IPS-11a (cell line): ENCODE measurements around the gene MPZL3.
"Not testable (repeated sequence)": the region's sequence is repeated elsewhere in the genome, so short reads cannot be mapped to it uniquely, and the experiment has no call there.

Experiments
- H3K4me3 ChIP-seq: one replicate; pipeline ENCODE4 v1.5.1; 2013; ENCODE audit warnings: low read depth, low read length, control low read depth

Gene MPZL3

DNA sequence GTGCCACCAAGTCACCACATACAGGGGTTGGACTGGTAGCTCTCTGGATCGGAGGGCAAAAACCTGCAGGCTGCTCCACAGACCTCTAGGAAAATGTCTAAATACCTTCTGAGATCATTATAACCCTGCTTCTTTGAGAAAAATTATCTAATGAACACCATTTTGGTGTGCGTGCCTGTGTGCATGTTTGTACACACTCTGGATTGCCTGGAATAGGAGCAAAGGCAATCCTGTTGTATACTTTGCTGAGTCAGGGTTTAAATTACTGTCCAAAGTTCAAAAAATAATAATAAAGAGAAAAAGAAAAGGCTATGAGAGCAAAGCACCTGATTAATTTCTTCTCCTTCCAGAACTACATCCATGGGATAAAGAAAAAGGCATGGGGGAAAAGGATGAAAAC, 38.4 kb downstream of the MPZL3 start:
- no peak overlapping the region for H3K4me3 ChIP-seq

DNA sequence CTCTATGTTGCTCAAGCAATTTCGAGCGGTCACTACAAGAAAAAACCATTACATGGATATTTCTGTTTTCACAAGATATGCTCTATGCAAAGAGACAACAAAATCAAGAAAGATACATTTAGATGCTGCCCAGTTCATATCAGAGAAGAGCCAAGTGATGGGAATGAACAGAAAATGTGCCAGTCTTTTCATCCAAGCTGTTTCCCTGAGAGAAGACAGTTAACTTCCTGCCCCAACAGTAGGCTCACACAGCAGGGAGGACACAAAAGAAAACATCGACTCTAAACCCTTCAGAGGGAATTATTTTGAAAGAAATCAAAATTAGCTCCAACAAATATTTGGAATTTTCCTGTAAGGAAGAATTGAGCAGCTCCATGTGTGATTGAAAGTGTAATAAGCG, 39.0 kb downstream of the MPZL3 start:
- H3K4me3 ChIP-seq, result no peak overlapping the region

DNA sequence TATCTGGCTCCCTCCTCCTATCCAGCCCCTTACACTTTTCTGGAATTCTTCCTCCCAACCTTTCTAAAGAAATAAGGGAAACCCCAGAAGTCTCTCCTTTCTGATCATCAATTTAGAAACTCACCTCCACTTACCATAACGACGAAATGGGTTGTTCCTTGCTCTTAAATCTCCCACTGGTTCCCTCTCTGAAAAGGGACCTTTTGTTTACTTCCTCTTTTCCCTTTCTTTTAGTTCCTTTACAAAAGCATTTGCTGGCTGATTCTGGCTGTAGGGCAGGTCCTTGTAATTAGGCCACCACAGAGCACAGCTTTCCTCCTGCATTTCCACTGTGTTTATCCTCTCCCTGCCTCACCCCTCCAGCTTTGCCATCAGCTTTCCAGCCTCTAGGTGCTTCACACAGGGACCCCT, 39.4 kb downstream of the MPZL3 start:
- no peak overlapping the region for H3K4me3 ChIP-seq

DNA sequence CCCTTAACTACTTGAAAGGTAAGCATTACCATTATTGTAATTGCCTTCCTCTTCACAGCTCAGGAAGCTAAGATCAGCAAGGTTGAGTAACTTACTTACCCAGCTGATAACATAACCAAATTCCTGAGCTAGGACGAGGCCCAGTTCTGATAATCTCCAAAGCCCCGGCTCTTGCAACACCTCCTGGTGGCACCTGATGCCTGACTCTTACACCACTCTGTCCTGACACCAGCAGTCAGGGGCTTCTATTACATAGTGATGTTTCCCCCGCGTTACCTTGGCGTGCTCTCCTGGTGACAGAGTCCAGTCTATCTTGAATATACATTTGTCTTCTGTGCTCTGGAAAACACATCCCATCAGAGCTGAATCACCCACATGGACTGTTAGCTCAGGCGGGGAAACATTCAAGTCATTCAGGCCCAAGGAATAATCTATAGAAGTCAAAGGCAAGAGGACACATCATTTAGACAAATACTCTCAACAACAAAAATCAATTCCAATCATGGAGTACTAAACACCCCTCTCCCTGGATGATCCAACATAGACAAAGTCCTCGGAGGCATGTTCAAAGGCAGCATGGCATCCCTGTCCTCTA, 39.9 kb downstream of the MPZL3 start:
- no peak overlapping the region for H3K4me3 ChIP-seq

DNA sequence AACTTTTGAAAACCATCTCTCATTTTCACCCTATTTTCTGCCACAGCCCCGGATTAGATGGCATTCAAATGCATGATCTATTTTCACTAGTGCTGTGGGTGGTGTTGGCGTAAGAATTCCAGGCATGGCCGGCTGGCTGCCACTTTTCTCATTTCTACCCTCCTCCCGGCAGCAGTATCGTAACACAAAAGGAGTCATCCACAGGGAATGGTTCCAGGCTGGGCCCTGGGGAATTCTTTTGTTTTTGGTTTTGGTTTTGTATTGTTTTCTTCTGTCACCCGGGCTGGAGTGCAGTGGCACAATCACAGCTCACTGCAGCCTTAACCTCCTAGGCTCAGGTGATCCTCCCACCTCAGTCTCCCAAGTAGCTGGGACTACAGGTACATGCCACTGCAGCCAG, 41.2 kb downstream of the MPZL3 start:
- H3K4me3 ChIP-seq, result no peak overlapping the region

DNA sequence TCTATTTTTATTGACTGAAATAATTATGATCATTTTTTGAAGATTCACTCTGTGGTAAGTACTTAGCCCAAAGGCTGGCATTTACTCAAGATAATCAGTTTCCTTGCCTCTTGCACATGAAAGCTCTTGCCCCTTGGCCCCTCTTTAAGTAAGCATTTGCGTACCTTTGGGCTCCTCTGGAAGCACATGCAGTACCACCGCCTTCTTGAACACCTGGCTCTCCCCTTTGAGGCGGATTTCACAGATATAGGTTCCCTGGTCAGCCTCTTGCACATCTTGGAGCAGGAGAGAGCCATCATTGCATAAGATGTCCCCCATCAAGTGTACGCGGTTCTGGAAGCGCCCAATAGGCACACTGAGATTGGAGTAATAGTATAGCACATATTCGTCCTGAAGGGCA, 41.8 kb downstream of the MPZL3 start:
- no peak overlapping the region for H3K4me3 ChIP-seq

DNA sequence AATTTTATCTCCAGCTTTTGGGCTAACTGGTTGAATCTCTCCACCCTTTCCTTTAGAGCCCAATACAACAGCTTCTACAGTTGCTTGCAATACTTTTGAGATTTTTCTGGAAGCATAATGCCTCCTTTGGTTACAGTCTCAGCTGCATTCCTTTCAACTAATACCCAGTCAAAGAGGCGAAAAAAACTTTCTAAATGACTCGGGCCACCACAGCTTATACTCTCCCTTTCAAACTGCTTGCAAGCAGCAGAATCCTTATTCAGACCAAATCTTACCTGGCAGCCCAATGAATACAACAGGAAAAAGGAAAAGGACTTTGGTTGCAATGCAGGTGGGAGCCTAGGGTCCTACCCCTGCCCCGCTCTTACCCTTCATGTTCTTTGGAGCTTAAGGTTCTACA, 43.1 kb downstream of the MPZL3 start:
- no peak overlapping the region for H3K4me3 ChIP-seq

DNA sequence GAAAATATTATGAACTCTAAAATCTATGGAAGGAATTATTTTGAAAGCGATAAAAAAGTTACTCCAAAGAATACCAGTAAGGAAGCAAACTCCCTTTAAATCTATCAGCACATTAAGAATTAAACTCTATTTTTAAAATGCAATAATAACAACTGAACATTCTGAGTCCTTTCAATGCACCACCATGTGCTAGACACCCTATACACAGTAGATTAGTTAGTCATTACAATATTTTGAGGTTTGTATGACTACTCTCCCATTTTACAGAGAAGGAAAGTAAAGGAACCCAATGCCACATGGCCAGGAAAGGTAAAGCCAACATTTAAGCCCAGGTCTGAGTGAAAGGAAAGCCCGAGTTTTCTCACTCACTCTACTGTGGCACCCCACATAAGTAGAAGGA, 45.1 kb downstream of the MPZL3 start:
- no peak overlapping the region for H3K4me3 ChIP-seq

DNA sequence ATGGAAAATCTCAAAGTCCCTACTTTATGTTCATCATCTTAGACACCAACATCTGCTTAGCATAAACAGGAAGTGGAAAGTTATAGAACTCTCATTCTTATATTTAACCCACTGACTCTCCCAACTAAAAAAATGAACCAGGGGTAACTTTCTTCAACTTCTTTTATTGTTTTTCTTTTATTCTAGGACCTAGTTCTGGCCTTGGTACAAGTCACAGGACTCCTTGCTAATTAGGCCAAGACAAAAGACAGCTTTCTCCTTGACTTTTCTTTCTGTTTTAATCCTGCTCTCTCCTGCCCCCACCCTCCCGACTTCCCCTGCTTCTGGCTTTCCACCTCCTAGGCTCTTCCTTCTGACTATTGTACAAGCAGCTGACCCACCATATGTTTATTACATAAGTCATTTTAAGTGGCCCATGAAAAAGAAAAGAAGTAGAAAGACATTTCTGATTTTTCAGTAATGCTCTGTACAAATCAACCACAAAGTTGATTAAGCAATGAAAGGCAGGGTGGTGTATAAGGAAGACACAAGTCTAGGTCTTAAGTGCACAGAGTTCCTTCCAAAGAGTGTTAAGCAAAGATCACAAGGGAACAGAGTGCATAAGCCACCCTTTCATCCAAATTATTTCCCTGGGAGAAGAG, 45.7 kb downstream of the MPZL3 start:
- no peak overlapping the region for H3K4me3 ChIP-seq

DNA sequence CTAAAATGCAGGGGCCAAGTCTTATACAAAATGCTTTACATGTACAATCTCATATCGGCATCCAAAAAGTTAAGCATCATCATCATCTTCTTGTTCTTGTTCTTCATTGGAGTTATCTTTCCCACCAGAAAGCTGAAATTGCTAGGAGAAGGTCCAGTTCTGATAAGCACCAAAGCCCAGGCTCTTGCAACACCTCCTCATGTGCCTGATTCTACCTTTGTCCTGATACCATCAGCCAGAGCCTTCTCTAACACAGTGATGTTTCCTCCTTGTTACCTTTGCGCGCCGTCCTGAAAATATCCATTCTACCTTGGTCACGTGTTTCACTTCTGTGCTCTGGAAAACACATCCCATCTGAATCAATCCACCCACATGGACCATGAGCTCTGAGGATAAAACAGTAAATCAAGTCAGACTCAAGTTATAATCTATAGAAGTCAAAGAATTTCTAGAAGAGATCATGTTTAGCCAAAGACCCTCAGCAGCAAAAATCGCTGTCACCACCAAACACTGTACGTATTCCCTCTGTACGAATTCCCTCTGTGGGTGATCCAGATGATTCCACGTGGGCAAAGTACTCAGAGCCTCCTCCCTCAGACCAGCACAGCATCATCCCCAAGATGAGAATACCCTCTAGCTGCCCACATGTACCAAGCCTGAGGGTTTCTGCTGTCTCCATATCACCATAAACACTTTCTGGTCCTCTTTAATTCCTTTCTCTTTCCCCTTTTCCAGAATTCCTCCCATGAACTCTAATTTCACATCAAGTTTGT, 46.4 kb downstream of the MPZL3 start:
- no peak overlapping the region for H3K4me3 ChIP-seq

DNA sequence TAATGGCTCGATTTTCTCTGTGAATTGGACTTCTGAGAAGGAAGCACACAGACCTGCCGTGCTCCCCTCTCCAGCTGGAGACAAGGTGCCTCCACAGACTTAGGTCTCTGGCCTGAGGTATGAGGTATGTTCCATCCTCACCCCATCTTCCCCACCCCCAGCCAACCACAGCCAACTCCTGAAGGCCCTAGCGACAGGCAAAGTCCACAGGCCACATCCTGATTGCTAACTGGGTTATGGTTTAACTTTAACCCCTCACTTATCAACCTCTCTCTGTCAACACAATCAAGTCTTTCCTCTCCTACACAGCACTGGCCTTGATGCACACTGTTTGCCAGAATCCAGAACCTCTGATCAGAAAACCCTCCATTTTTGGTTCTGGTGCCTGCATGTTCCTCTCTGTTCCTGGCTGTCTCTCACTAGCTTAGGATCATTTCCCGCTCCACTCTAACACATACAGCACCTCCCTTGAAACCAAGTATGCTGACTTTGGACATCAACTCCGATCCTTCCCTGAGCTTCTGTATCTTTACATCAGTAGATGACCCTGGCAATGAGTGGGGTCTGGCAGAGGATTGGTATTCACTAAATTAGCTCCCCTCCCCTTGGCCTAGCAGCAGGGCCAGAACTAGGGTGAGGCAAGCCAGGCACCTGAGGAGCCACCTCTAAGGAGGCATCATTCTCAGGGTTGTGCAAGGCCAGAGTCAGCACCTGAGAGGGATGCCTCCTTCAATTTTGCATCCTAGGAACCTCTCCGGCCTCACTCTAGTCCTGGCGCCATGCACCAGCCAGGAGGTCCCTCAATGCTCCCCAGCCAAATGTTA, 49.4 kb downstream of the MPZL3 start:
- H3K4me3 ChIP-seq, result no peak overlapping the region

DNA sequence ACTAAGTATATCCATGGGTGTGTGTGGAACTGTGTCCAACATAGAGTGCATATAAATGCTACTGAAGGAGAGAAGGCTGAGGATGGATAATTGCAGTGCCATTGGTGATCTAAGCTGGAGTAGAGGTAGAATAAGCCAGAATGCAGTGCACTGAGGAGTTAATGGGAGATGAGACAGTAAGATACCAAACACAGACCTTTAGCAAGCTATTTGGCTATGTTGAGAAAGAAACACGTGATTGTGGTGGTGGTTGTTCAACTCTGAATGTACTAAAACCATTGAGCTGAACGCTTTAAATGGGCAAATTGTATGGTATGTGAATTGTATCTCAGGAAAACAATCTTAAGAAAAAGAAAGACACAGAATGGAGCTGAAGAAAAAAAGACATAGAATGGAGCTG, 50.2 kb downstream of the MPZL3 start:
- no peak overlapping the region for H3K4me3 ChIP-seq

DNA sequence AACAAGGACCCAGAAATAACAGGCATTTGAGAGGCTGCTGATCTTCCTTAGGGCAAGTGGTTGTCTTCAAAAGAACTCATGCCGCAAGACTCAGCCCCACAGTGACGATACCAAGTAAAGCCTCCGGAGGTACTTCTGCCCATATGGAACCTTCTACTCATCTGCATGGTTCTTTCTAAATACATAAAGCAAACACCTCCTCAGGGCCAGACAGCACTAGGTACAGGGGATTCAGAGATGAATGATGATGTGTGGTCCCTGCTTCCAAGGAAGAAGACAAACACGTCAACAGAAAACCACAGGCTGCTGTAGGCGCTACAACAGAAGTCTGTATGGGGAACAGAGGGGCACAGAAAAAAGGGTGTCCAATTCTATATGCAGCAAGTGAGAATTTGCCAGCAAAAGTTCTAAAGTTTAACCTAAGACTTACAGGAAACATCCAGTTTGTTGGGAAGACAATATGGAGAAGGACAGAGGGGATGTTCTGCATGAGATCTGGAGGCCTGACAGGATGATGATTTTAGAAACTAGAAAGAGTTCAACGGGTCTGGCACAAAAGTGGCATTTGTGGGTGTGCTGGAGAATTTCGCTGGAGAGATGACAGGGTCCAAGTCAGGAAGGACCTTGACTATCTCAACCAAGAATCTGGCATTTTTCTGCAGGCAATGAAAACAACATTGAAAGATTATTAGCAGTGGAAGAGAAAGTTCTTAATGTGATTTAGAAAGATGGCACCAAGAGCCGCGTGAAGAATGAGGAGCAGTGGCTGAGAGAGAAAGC, 51.1 kb downstream of the MPZL3 start:
- H3K4me3 ChIP-seq, result no peak overlapping the region

DNA sequence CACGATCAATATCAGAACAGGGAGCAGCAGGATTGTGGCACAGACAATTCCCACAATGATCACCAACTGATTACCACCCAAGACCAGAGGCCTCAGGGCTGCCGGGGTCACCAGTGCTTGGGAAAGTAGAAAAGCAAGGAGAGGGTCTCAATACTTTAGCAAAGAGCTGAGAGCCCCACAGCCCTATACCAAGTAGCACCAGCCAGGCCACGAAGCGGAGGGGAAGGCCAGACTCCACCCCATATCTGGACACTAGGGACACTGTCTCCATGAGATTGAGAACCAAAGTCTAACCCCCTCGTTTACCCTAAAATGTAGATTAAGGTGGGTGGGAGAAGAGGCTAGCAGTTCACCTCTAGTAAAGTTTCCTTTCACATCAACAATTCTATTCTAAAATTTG, 51.7 kb downstream of the MPZL3 start:
- no peak overlapping the region for H3K4me3 ChIP-seq

DNA sequence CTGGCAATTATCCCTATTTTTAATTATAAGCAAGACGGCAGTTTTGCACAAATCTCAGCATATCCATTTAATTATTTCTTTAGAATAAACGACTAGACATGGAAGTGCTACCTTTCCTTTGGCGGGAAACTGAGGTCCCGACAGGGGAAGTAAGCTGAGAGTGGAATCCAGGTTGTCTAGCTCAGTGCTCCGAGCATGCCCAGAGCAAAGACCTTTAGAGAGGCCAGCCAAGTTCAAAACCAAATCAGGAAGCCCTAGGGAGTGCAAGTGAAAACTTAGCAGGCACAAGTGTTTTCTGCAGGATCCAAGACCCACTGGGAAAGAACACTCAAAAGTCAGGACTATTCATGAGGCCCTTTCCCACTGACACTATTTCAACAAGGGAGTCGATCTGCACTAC, 53.0 kb downstream of the MPZL3 start:
- H3K4me3 ChIP-seq, result no peak overlapping the region

DNA sequence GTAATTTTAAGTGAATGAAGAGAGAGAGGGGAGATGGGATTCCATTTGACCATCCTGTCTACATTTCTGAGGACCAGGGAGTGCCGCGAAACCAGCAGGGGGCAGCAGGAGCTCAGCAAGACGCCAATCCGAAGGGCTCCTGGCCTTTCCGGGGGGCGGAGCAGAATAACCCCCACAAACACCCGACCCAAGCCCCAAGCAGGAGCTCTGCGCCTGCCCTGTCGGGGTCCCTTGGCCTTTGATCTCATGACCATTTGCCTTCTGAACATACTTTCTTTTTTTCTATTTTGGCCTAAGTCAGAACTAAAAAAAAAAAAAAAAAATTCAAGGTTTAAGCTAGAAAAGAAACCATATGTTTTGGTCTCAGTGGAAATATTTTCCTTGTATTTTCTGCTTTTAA, 53.8 kb downstream of the MPZL3 start:
- no peak overlapping the region for H3K4me3 ChIP-seq

DNA sequence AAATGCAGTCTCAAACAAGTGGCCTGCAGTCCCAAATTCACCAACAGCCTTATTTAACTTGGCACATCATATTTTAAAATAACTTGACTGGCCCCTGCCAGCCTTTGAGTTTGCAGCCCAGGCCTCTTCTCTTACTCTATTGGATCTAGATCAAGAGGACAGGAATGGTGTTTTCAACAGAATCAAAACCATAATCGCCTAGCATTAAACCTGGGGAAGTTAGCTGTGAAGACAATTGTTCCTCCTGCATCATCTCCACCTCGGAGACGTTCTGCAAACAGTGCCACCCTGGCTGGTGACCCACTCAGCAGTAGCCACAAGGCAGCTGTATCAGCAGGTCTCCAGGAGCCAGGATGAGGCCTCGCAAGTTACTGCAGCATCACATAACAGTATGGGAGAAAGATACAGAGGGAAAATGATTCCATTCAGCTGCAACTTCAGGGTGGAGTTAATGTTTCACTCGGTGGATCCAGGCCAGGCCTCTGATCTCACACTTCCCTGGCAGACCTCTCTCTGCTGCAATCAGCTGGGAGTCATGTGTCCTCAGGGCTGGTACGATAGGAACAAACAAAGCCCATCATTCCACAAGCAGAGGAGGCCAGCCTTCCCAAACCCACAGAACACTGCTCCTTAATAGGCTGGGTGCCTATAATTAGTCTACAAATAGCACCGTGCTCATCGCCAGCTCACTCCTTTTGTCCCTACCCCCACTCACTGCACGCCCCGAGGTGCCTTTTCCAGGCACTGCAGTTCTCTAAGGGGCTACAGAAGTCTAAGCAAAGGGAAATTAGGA, 57.1 kb downstream of the MPZL3 start:
- H3K4me3 ChIP-seq, result no peak overlapping the region

DNA sequence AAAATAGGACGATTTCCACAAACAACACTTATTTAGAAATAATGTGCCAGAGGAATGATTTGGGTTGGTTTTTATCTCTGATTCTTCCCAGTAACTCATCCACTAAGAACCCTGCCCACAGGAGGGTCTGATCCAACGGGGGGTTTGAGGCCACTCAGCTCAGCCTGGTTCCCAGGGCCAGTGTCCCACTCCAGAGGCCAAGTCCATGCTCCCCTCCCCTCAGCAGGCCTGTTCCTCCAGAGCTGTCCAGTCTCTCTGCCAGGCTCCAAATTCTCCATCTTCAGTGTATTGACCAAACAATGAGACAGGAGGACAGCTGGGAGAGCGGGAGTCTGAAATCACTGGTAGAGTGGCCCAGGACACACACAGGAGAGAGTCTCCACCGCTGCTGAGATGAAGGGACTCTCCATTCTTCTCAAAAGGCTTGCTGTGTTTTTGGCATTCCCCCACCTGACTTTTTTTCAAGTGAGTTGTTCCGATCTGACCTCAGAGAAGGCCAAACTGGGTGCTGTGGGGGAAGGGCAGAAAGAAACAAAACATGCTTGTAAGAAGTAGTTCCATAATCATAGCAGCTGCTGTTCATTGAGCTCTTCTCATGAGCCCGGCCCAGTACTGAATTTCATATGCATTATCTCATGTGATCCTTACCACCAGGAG, 58.1 kb downstream of the MPZL3 start:
- H3K4me3 ChIP-seq, result no peak overlapping the region

DNA sequence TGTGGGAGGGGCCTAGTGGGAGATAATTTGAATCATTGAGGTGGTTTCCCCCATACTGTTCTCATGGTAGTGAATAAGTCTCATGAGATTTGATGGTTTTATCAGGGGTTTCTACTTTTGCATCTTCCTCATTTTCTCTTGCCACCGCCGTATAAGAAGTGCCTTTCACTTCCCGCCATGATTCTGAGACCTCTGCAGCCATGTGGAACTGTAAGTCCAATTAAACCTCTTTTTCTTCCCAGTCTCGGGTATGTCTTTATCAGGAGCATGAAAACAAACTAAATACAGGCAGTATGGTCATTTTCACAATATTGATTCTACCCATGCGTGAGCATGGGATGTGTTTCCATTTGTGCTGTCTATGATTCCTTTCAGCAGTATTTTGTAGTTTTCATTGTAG, 59.3 kb downstream of the MPZL3 start:
- not testable (repeated sequence) for H3K4me3 ChIP-seq
